GM23338 (cell line): ENCODE results near the gene TM6SF1. TPM values are rescaled to one million over a fixed set of nuclear protein-coding genes. Genes with fewer than 3 reads are reported as not detected.

Experiments used
- ATAC-seq: fragments of 200-7000 bp; cut with Tn5 transposase; 3 replicates; pipeline ENCODE4 v1.9.1; 2020
- DNase-seq: peaks from one replicate; pipeline ENCODE4 v3.0.0-alpha.2; 2015; ENCODE audit warnings: low spot score
- H2AFZ ChIP-seq: fragments of 200-600 bp; sonication (generic); 2 replicates; pipeline ENCODE4 v1.8.0; 2016; ENCODE audit warnings: antibody characterized with exemption, mild to moderate bottlenecking, moderate library complexity
- H3F3A ChIP-seq: fragments of 200-600 bp; sonication (generic); replicated peaks from 2 replicates; pipeline ENCODE4 v1.8.0; 2017; ENCODE audit warnings: antibody characterized with exemption, mixed run types, low read depth
- H3K27ac ChIP-seq: fragments of 200-600 bp; sonication (generic); 2 replicates; pipeline ENCODE4 v1.6.1; 2016; ENCODE audit warnings: low read depth
- H3K27me3 ChIP-seq: fragments of 200-600 bp; sonication (generic); 2 replicates; pipeline ENCODE4 v1.8.0; 2016; ENCODE audit warnings: mild to moderate bottlenecking, mixed run types, moderate library complexity; ENCODE audit not compliant: insufficient read depth
- H3K36me3 ChIP-seq: fragments of 200-600 bp; sonication (generic); 2 replicates; pipeline ENCODE4 v1.8.0; 2016; ENCODE audit warnings: mild to moderate bottlenecking; ENCODE audit not compliant: insufficient read depth
- H3K4me1 ChIP-seq: fragments of 200-600 bp; sonication (generic); 2 replicates; pipeline ENCODE4 v1.8.0; 2016; ENCODE audit warnings: mild to moderate bottlenecking, moderate library complexity; ENCODE audit not compliant: insufficient read depth
- H3K4me2 ChIP-seq: fragments of 200-600 bp; sonication (generic); 2 replicates; pipeline ENCODE4 v1.7.1; 2017; ENCODE audit warnings: mixed run types
- H3K4me3 ChIP-seq: fragments of 200-600 bp; sonication (generic); 2 replicates; pipeline ENCODE4 v1.6.1; 2016; ENCODE audit warnings: mixed run types
- H3K79me2 ChIP-seq: fragments of 200-600 bp; sonication (generic); replicated peaks from 2 replicates; pipeline ENCODE4 v1.8.0; 2017; ENCODE audit warnings: mild to moderate bottlenecking; ENCODE audit not compliant: insufficient read depth
- H3K9me2 ChIP-seq: fragments of 200-600 bp; sonication (generic); 2 replicates; pipeline ENCODE4 v1.8.0; 2017; ENCODE audit not compliant: insufficient read depth
- H4K20me1 ChIP-seq: fragments of 200-600 bp; sonication (generic); replicated peaks from 2 replicates; pipeline ENCODE4 v1.8.0; 2017; ENCODE audit warnings: mild to moderate bottlenecking; ENCODE audit not compliant: insufficient read depth
- H3K27ac Mint-ChIP-seq: 2 replicates; pipeline ENCODE4 v1.8.0; 2020; ENCODE audit warnings: inconsistent platforms, mild to moderate bottlenecking, moderate library complexity, mixed read lengths
- H3K27me3 Mint-ChIP-seq: 3 replicates; pipeline ENCODE4 v1.8.0; 2022; ENCODE audit warnings: low read depth, mild to moderate bottlenecking, moderate library complexity, mixed read lengths, inconsistent platforms; ENCODE audit not compliant: insufficient read depth, poor library complexity
- H3K36me3 Mint-ChIP-seq: 3 replicates; pipeline ENCODE4 v1.8.0; 2021; ENCODE audit warnings: low read depth, mild to moderate bottlenecking, inconsistent platforms, moderate library complexity, mixed read lengths
- H3K4me1 Mint-ChIP-seq: 3 replicates; pipeline ENCODE4 v1.8.0; 2020; ENCODE audit warnings: mild to moderate bottlenecking, inconsistent platforms, mixed read lengths
- H3K4me3 Mint-ChIP-seq: 3 replicates; pipeline ENCODE4 v1.8.0; 2021; ENCODE audit warnings: moderate library complexity, mild to moderate bottlenecking, inconsistent platforms, mixed read lengths
- H3K9me3 Mint-ChIP-seq: 3 replicates; pipeline ENCODE4 v1.8.0; 2020; ENCODE audit warnings: moderate library complexity, mild to moderate bottlenecking, inconsistent platforms, mixed read lengths
- EZH2 ChIP-seq: fragments of 200-600 bp; sonication (generic); IDR thresholded peaks from one replicate; pipeline ENCODE4 v1.8.0; 2017; ENCODE audit warnings: antibody characterized with exemption, mild to moderate bottlenecking, low read depth; ENCODE audit not compliant: unreplicated experiment
- EZH2phosphoT487 ChIP-seq: fragments of 200-600 bp; sonication (generic); IDR thresholded peaks from one replicate; pipeline ENCODE4 v1.8.1; 2018; ENCODE audit warnings: antibody characterized with exemption; ENCODE audit not compliant: unreplicated experiment
- NANOG ChIP-seq: IDR thresholded peaks from 2 replicates; pipeline ENCODE4 v1.6.1; 2016; ENCODE audit warnings: antibody characterized with exemption, borderline replicate concordance
- POLR2AphosphoS5 ChIP-seq: IDR thresholded peaks from 2 replicates; pipeline ENCODE4 v1.6.1; 2016; ENCODE audit warnings: antibody characterized with exemption, low read depth
- ZNF114 ChIP-seq: fragments of 250-450 bp; sonication (Bioruptor Pico); IDR thresholded peaks from 2 replicates; pipeline ENCODE4 v1.5.0; 2020; ENCODE audit warnings: mild to moderate bottlenecking, moderate library complexity
- ZNF331 ChIP-seq: fragments of 250-450 bp; sonication (Bioruptor Pico); IDR thresholded peaks from 2 replicates; pipeline ENCODE4 v1.5.0; 2020; ENCODE audit warnings: low read depth, mild to moderate bottlenecking, moderate library complexity
- polyA plus RNA-seq: library from polyadenylated mRNA; unstranded; fragments of >200 nt; fragmentation: Nextera tagmentation; extraction: Ambion mirVana; gene quantifications from 2 replicates; pipeline ENCODE4 v1.2.1, GENCODE V29; 2016
- total RNA-seq: library from RNA; depleted of rRNA; stranded (reverse); fragments of >200 nt; shearing (Covaris generic); gene quantifications from 2 replicates; pipeline ENCODE4 v1.2.3, GENCODE V29; 2014
- TF ChIP-seq, protein P1 (sequence below), 2 experiments: fragments of 200-600 bp in 1 of 2; sonication (generic) in 1 of 2; conservative IDR thresholded peaks; 2 replicates each; pipeline versions ENCODE4 v1.5.1 to v1.6.1; 2016 to 2017; ENCODE audit warnings: antibody characterized with exemption in 2 of 2, low read depth in 2 of 2, mild to moderate bottlenecking in 2 of 2, moderate library complexity in 1 of 2
- TF ChIP-seq, protein P2 (sequence below): fragments of 250-450 bp; sonication (Bioruptor Pico); IDR thresholded peaks from 2 replicates; pipeline ENCODE4 v1.5.0; 2020; ENCODE audit warnings: mild to moderate bottlenecking, moderate library complexity
- TF ChIP-seq, protein P3 (sequence below): IDR thresholded peaks from 2 replicates; pipeline ENCODE4 v1.6.1; 2016; ENCODE audit warnings: antibody characterized with exemption

The TM6SF1 gene
- total and polyA plus RNA-seq, 2 experiments from 2014 or later: 0.80 to 1.5 TPM

DNA sequence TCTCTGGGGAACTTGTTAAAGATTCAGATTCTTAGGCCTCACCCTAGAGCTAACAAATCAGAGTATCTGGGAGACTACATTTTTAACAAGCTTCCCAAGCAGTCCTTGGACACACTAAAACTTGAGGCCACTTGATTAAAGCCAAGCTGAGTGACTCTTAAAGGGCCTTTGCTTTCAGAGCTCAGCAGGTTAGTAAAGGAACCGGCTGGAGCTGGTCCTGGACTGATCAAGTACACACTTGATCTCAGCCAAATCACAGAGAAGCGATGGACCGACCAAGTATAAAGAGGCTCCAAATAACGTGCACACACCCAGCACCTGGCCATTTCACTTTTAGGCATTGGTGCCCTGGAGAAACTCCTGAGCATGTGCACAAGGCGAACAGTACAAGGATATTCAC lies 12.9 kb upstream of the TM6SF1 start:
- Histone ChIP-seq H3K4me1 (no peaks in the 10 kb centered on the region), H3K27me3 (no peaks in the 10 kb centered on the region), H3K79me2 (no peaks in the 10 kb centered on the region), H3F3A (no peaks in the 10 kb centered on the region), H3K4me2 (no peak overlapping the region), H4K20me1 (no peaks in the 10 kb centered on the region), H3K27ac (no peak overlapping the region), H2AFZ (peak overlapping the region; percentile 91; the same call in 1 of the 2 replicates), H3K4me3 (no peak overlapping the region), H3K9me2 (no peaks in the 10 kb centered on the region), H3K36me3 (no peaks in the 10 kb centered on the region)
- no peak for ATAC-seq
- Mint-ChIP-seq H3K4me1 (peaks cover under 1% of the 10 kb centered on the region; the same call in 1 of the 3 replicates), H3K27me3 (peaks cover 2% of the 10 kb centered on the region), H3K27ac (no peak overlapping the region), H3K36me3 (no peaks in the 10 kb centered on the region), H3K4me3 (no peak overlapping the region), H3K9me3 (no peaks in the 10 kb centered on the region)
- TF ChIP-seq, protein P1, sequence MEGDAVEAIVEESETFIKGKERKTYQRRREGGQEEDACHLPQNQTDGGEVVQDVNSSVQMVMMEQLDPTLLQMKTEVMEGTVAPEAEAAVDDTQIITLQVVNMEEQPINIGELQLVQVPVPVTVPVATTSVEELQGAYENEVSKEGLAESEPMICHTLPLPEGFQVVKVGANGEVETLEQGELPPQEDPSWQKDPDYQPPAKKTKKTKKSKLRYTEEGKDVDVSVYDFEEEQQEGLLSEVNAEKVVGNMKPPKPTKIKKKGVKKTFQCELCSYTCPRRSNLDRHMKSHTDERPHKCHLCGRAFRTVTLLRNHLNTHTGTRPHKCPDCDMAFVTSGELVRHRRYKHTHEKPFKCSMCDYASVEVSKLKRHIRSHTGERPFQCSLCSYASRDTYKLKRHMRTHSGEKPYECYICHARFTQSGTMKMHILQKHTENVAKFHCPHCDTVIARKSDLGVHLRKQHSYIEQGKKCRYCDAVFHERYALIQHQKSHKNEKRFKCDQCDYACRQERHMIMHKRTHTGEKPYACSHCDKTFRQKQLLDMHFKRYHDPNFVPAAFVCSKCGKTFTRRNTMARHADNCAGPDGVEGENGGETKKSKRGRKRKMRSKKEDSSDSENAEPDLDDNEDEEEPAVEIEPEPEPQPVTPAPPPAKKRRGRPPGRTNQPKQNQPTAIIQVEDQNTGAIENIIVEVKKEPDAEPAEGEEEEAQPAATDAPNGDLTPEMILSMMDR (conservative IDR thresholded peaks at IDR 0.05; ENCODE audit: low read depth in 2 of 2): no peak
- TF ChIP-seq POLR2AphosphoS5 (no peak), EZH2 (no peak), ZNF331 (no peak), EZH2phosphoT487 (no peak), NANOG (no peak), ZNF114 (CRISPR knock-in tag) (no peak)
- TF ChIP-seq, protein P2, sequence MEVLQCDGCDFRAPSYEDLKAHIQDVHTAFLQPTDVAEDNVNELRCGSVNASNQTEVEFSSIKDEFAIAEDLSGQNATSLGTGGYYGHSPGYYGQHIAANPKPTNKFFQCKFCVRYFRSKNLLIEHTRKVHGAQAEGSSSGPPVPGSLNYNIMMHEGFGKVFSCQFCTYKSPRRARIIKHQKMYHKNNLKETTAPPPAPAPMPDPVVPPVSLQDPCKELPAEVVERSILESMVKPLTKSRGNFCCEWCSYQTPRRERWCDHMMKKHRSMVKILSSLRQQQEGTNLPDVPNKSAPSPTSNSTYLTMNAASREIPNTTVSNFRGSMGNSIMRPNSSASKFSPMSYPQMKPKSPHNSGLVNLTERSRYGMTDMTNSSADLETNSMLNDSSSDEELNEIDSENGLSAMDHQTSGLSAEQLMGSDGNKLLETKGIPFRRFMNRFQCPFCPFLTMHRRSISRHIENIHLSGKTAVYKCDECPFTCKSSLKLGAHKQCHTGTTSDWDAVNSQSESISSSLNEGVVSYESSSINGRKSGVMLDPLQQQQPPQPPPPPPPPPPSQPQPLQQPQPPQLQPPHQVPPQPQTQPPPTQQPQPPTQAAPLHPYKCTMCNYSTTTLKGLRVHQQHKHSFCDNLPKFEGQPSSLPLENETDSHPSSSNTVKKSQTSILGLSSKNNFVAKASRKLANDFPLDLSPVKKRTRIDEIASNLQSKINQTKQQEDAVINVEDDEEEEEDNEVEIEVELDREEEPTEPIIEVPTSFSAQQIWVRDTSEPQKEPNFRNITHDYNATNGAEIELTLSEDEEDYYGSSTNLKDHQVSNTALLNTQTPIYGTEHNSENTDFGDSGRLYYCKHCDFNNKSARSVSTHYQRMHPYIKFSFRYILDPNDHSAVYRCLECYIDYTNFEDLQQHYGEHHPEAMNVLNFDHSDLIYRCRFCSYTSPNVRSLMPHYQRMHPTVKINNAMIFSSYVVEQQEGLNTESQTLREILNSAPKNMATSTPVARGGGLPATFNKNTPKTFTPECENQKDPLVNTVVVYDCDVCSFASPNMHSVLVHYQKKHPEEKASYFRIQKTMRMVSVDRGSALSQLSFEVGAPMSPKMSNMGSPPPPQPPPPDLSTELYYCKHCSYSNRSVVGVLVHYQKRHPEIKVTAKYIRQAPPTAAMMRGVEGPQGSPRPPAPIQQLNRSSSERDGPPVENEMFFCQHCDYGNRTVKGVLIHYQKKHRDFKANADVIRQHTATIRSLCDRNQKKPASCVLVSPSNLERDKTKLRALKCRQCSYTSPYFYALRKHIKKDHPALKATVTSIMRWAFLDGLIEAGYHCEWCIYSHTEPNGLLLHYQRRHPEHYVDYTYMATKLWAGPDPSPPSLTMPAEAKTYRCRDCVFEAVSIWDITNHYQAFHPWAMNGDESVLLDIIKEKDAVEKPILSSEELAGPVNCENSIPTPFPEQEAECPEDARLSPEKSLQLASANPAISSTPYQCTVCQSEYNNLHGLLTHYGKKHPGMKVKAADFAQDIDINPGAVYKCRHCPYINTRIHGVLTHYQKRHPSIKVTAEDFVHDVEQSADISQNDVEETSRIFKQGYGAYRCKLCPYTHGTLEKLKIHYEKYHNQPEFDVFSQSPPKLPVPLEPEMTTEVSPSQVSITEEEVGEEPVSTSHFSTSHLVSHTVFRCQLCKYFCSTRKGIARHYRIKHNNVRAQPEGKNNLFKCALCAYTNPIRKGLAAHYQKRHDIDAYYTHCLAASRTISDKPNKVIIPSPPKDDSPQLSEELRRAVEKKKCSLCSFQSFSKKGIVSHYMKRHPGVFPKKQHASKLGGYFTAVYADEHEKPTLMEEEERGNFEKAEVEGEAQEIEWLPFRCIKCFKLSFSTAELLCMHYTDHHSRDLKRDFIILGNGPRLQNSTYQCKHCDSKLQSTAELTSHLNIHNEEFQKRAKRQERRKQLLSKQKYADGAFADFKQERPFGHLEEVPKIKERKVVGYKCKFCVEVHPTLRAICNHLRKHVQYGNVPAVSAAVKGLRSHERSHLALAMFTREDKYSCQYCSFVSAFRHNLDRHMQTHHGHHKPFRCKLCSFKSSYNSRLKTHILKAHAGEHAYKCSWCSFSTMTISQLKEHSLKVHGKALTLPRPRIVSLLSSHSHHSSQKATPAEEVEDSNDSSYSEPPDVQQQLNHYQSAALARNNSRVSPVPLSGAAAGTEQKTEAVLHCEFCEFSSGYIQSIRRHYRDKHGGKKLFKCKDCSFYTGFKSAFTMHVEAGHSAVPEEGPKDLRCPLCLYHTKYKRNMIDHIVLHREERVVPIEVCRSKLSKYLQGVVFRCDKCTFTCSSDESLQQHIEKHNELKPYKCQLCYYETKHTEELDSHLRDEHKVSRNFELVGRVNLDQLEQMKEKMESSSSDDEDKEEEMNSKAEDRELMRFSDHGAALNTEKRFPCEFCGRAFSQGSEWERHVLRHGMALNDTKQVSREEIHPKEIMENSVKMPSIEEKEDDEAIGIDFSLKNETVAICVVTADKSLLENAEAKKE (CRISPR knock-in tag): no peak
- TF ChIP-seq, protein P3, sequence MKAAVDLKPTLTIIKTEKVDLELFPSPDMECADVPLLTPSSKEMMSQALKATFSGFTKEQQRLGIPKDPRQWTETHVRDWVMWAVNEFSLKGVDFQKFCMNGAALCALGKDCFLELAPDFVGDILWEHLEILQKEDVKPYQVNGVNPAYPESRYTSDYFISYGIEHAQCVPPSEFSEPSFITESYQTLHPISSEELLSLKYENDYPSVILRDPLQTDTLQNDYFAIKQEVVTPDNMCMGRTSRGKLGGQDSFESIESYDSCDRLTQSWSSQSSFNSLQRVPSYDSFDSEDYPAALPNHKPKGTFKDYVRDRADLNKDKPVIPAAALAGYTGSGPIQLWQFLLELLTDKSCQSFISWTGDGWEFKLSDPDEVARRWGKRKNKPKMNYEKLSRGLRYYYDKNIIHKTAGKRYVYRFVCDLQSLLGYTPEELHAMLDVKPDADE: no peak
- DNase-seq: no peak
